Measurements from ENCODE around the gene HMCN2.

DNA sequence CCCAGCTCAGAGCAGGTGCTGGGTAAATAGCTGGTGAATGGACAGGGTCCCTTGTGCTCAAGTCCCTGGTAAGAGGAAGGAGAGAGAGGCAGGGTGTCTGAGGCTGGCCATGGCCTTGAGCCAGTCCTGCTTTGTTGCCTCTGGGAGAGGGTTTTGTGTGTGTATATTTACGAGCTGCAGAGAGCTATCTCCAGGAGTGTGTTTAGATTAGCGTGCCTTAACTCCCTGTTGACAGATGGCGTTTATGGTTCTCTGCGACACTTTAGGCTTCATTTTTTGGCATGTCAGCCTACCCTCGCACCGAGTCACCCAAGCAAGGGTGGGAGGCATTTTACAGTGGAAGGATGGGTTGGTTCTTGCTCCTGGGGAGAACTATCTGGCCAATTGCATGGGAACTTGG lies 22.2 kb downstream of the HMCN2 start:
- TF ChIP-seq CTCF (IDR thresholded peaks at IDR 0.05; ENCODE audit: extremely low read depth in 1 of 2, insufficient read depth in 1 of 2, low read depth in 1 of 2, low read length in 2 of 2) (no peak), EZH2 (IDR thresholded peaks at IDR 0.05; ENCODE audit: borderline replicate concordance, low read depth, low read length, severe bottlenecking) (no peak), FOS (IDR thresholded peaks at IDR 0.05; ENCODE audit: borderline replicate concordance, insufficient read depth, low read length) (no peak), POLR2A (IDR thresholded peaks at IDR 0.05; ENCODE audit: low read depth, low read length) (no peak), MAX (IDR thresholded peaks at IDR 0.05; ENCODE audit: insufficient read depth, insufficient read length) (no peak), MYC (IDR thresholded peaks at IDR 0.05; ENCODE audit: low read depth, low read length) (no peak), POLR2AphosphoS5 (IDR thresholded peaks at IDR 0.05; ENCODE audit: insufficient read depth, low read depth, low read length) (no peak), JUN (IDR thresholded peaks at IDR 0.05; ENCODE audit: borderline replicate concordance, insufficient read depth, insufficient read length, low read depth) (no peak)
